HepG2 (cell line): Measurements from ENCODE around the gene NAB2. TPM values are rescaled to one million over a fixed set of nuclear protein-coding genes. Genes with fewer than 3 reads are reported as not detected.

Source experiments
- DNMT3B ChIP-seq: conservative IDR thresholded peaks from 2 replicates; pipeline ENCODE4 v1.6.1; 2016; ENCODE audit warnings: missing biosample characterization, control low read depth
- EP300 ChIP-seq, 3 experiments: sonication (generic) in 1 of 3; formaldehyde crosslinking in 1 of 3; IDR thresholded peaks; 2 replicates each; pipeline versions ENCODE4 v1.5.1 to v1.6.1; 2011 to 2020; ENCODE audit warnings: low read depth in 2 of 3, low read length in 2 of 3, borderline replicate concordance in 1 of 3, improper control_type of control experiment in 1 of 3, mild to moderate bottlenecking in 1 of 3, missing genetic modification reagents in 1 of 3, moderate library complexity in 1 of 3
- FOXK1 ChIP-seq: sonication (generic); formaldehyde crosslinking; IDR thresholded peaks from 2 replicates; pipeline ENCODE4 v1.4.0; 2020; ENCODE audit warnings: low read depth, missing genetic modification reagents, borderline replicate concordance
- FUBP1 ChIP-seq: sonication (generic); formaldehyde crosslinking; IDR thresholded peaks from 2 replicates; pipeline ENCODE4 v1.5.1; 2020; ENCODE audit warnings: missing genetic modification reagents, mild to moderate bottlenecking, borderline replicate concordance
- GATAD1 ChIP-seq: IDR thresholded peaks from 2 replicates; pipeline ENCODE4 v1.6.1; 2016; ENCODE audit warnings: missing genetic modification reagents, missing compliant biosample characterization
- NFKB2 ChIP-seq: sonication (generic); formaldehyde crosslinking; IDR thresholded peaks from 2 replicates; pipeline ENCODE4 v1.4.0; 2020; ENCODE audit warnings: missing genetic modification reagents, borderline replicate concordance
- NPAS2 ChIP-seq: sonication (generic); formaldehyde crosslinking; IDR thresholded peaks from 2 replicates; pipeline ENCODE4 v1.8.0; 2022; ENCODE audit warnings: mild to moderate bottlenecking, missing genetic modification reagents, borderline replicate concordance
- PAF1 ChIP-seq: IDR thresholded peaks from 2 replicates; pipeline ENCODE4 v1.6.1; 2016; ENCODE audit warnings: missing genetic modification reagents, missing compliant biosample characterization
- RBM22 ChIP-seq: fragments of 200-400 bp; formaldehyde crosslinking; optimal IDR thresholded peaks from 2 replicates; pipeline ENCODE3; 2017; ENCODE audit warnings: mild to moderate bottlenecking, low read length, moderate library complexity
- SNRNP70 ChIP-seq: fragments of 200-400 bp; formaldehyde crosslinking; IDR thresholded peaks from 2 replicates; pipeline ENCODE4 v1.6.1; 2017; ENCODE audit warnings: mild to moderate bottlenecking, low read depth, low read length, moderate library complexity
- SP140L ChIP-seq: sonication (generic); formaldehyde crosslinking; IDR thresholded peaks from 2 replicates; pipeline ENCODE4 v1.4.0; 2020; ENCODE audit warnings: missing genetic modification reagents, borderline replicate concordance
- SRSF1 ChIP-seq: fragments of 200-400 bp; formaldehyde crosslinking; optimal IDR thresholded peaks from 2 replicates; pipeline ENCODE3; 2017; ENCODE audit warnings: mild to moderate bottlenecking, low read depth, low read length, moderate library complexity
- TBP ChIP-seq: sonication (generic); formaldehyde crosslinking; IDR thresholded peaks from 2 replicates; pipeline ENCODE4 v1.5.0; 2020; ENCODE audit warnings: missing genetic modification reagents
- ZFY ChIP-seq: sonication (generic); formaldehyde crosslinking; IDR thresholded peaks from 2 replicates; pipeline ENCODE4 v1.4.0; 2020; ENCODE audit warnings: missing genetic modification reagents
- ZNF224 ChIP-seq: sonication (generic); formaldehyde crosslinking; IDR thresholded peaks from 2 replicates; pipeline ENCODE4 v1.5.0; 2020; ENCODE audit warnings: mild to moderate bottlenecking, missing genetic modification reagents
- ZNF331 ChIP-seq: sonication (generic); formaldehyde crosslinking; IDR thresholded peaks from 2 replicates; pipeline ENCODE4 v1.4.0; 2020; ENCODE audit warnings: missing genetic modification reagents
- ZNF484 ChIP-seq: sonication (generic); formaldehyde crosslinking; IDR thresholded peaks from 2 replicates; pipeline ENCODE4 v1.5.1; 2020; ENCODE audit warnings: mild to moderate bottlenecking, low read depth, missing genetic modification reagents, borderline replicate concordance
- ZNF644 ChIP-seq: IDR thresholded peaks from 2 replicates; pipeline ENCODE4 v1.6.1; 2016; ENCODE audit warnings: low read depth
- ZNF773 ChIP-seq: sonication (generic); formaldehyde crosslinking; IDR thresholded peaks from 2 replicates; pipeline ENCODE4 v1.4.0; 2020; ENCODE audit warnings: missing genetic modification reagents, borderline replicate concordance
- ZSCAN12 ChIP-seq: sonication (generic); formaldehyde crosslinking; IDR thresholded peaks from 2 replicates; pipeline ENCODE4 v1.9.0; 2021; ENCODE audit warnings: mild to moderate bottlenecking, missing genetic modification reagents
- ZSCAN21 ChIP-seq: sonication (generic); formaldehyde crosslinking; IDR thresholded peaks from 2 replicates; pipeline ENCODE4 v1.8.0; 2022; ENCODE audit warnings: mild to moderate bottlenecking, missing genetic modification reagents, moderate library complexity, borderline replicate concordance
- ZSCAN29 ChIP-seq: sonication (generic); formaldehyde crosslinking; conservative IDR thresholded peaks from 2 replicates; pipeline ENCODE4 v1.4.0; 2020; ENCODE audit warnings: mild to moderate bottlenecking, missing genetic modification reagents
- polyA plus RNA-seq, 8 experiments: library from polyadenylated mRNA; depleted of rRNA in 3 of 8; stranded (reverse) in 7 of 8; unstranded in 1 of 8; fragments of >200 nt; fragmentation: Illumina TruSeq in 4 of 8; extraction: Trizol in 4 of 8; gene quantifications; 2 replicates each; pipeline versions ENCODE4 v1.2.1 to v1.2.3, GENCODE V29; 2011 to 2016; ENCODE audit warnings: low read depth in 4 of 8, missing spikeins in 1 of 8, mixed read lengths in 1 of 8; ENCODE audit not compliant: insufficient read depth in 1 of 8
- total RNA-seq, 5 experiments: library from RNA; depleted of rRNA; stranded (reverse); fragments of >200 nt; fragmentation: Illumina TruSeq; extraction: Trizol; gene quantifications; 2 replicates each; pipeline ENCODE4 v1.2.3, GENCODE V29; 2016; ENCODE audit warnings: low read depth in 1 of 5
- TF ChIP-seq, protein P1 (sequence below): sonication (generic); formaldehyde crosslinking; IDR thresholded peaks from 2 replicates; pipeline ENCODE4 v1.4.0; 2020; ENCODE audit warnings: mild to moderate bottlenecking, missing genetic modification reagents
- TF ChIP-seq, protein P2 (sequence below): sonication (generic); formaldehyde crosslinking; IDR thresholded peaks from 2 replicates; pipeline ENCODE4 v1.4.0; 2020; ENCODE audit warnings: mild to moderate bottlenecking, missing genetic modification reagents

The NAB2 gene
- total and polyA plus RNA-seq, 2 of the 13 experiments (the other 11 are each of a cell fraction or from before 2014, with no cell fraction given), result 11.7 to 12.9 TPM

DNA sequence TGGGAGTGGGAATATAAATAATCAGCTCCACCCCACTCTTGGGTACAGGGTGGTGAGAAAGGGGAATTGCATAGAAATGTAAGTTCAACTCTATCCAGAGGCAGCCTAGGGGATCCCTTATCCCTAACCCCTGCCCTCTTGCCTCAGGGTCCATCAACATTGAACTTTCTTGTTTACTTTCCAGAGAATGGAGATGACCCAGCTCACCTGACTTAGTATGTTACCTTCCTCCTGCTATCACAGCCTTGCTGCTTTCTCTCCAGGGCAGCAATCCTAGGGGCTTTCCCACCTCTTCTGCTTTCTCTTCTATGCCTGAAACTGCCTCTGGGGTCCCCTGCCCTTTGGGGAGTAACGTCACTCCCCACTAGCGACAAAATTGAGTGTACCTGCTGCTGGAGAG, 42.0 kb downstream of the NAB2 start (continued):
- TF ChIP-seq TBP (CRISPR knock-in tag) (no peak), ZSCAN21 (CRISPR knock-in tag) (no peak), NFKB2 (CRISPR knock-in tag) (no peak), ZSCAN29 (CRISPR knock-in tag) (no peak), SP140L (CRISPR knock-in tag) (no peak), FUBP1 (CRISPR knock-in tag) (no peak), ZNF331 (CRISPR knock-in tag) (peak; percentile 53; the same call in 1 of the 2 replicates), ZNF644 (no peak), FOXK1 (CRISPR knock-in tag) (peak; percentile 68; the same call in 1 of the 2 replicates), ZNF224 (no peak), RBM22 (no peak), GATAD1 (CRISPR knock-in tag) (0 out of 2 replicates have a peak, but pooled peaks have one; percentile 30), ZNF484 (CRISPR knock-in tag) (no peak), NPAS2 (CRISPR knock-in tag) (no peak), EP300 (IDR thresholded peaks at IDR 0.05; ENCODE audit: low read depth in 2 of 2, low read length in 2 of 2) (peak in 1 of 2 experiments; percentile 73; a peak in 2 of 4 replicates), EP300 (CRISPR knock-in tag; IDR thresholded peaks at IDR 0.05; ENCODE audit: borderline replicate concordance) (no peak), ZSCAN12 (CRISPR knock-in tag) (no peak), ZNF773 (CRISPR knock-in tag) (no peak), SRSF1 (no peak), PAF1 (CRISPR knock-in tag) (no peak), DNMT3B (CRISPR knock-in tag) (no peak), ZFY (CRISPR knock-in tag) (no peak), SNRNP70 (no peak)
- TF ChIP-seq, protein P1, sequence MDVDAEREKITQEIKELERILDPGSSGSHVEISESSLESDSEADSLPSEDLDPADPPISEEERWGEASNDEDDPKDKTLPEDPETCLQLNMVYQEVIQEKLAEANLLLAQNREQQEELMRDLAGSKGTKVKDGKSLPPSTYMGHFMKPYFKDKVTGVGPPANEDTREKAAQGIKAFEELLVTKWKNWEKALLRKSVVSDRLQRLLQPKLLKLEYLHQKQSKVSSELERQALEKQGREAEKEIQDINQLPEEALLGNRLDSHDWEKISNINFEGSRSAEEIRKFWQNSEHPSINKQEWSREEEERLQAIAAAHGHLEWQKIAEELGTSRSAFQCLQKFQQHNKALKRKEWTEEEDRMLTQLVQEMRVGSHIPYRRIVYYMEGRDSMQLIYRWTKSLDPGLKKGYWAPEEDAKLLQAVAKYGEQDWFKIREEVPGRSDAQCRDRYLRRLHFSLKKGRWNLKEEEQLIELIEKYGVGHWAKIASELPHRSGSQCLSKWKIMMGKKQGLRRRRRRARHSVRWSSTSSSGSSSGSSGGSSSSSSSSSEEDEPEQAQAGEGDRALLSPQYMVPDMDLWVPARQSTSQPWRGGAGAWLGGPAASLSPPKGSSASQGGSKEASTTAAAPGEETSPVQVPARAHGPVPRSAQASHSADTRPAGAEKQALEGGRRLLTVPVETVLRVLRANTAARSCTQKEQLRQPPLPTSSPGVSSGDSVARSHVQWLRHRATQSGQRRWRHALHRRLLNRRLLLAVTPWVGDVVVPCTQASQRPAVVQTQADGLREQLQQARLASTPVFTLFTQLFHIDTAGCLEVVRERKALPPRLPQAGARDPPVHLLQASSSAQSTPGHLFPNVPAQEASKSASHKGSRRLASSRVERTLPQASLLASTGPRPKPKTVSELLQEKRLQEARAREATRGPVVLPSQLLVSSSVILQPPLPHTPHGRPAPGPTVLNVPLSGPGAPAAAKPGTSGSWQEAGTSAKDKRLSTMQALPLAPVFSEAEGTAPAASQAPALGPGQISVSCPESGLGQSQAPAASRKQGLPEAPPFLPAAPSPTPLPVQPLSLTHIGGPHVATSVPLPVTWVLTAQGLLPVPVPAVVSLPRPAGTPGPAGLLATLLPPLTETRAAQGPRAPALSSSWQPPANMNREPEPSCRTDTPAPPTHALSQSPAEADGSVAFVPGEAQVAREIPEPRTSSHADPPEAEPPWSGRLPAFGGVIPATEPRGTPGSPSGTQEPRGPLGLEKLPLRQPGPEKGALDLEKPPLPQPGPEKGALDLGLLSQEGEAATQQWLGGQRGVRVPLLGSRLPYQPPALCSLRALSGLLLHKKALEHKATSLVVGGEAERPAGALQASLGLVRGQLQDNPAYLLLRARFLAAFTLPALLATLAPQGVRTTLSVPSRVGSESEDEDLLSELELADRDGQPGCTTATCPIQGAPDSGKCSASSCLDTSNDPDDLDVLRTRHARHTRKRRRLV (CRISPR knock-in tag), result no peak
- TF ChIP-seq, protein P2, sequence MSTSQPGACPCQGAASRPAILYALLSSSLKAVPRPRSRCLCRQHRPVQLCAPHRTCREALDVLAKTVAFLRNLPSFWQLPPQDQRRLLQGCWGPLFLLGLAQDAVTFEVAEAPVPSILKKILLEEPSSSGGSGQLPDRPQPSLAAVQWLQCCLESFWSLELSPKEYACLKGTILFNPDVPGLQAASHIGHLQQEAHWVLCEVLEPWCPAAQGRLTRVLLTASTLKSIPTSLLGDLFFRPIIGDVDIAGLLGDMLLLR, result no peak
